CD1c-positive myeloid dendritic cell (primary cell): ENCODE results near the gene TBC1D10A.

Source experiments
- DNase-seq: peaks from one replicate; pipeline ENCODE4 v3.0.0-alpha.2; 2016; ENCODE audit errors: extremely low spot score

The TBC1D10A gene

DNA sequence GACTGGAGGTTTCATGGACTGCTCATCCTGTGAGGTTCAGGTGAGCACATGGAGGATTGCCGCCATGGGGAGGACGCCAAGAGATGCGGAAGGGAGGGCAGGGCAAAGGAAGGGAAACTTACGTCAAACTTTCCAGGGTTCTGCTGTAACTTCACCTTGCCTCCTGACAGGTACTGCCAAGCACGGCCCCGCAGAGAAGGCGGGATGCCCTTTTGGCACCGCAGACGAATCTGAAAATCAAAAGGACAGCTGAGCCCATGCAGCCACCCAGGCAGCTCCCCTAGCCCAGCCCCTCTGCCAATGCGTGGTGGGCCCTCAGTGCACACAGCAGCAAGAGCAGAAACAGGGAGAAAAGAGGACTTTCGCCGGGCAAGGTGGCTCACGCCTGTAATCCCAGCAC, 27.4 kb downstream of the TBC1D10A start:
- DNase-seq: no peak

- no peak for DNase-seq
These were observed 28.6 kb downstream of the TBC1D10A start for GRCh38 chr22:30297991-30298701.

DNA sequence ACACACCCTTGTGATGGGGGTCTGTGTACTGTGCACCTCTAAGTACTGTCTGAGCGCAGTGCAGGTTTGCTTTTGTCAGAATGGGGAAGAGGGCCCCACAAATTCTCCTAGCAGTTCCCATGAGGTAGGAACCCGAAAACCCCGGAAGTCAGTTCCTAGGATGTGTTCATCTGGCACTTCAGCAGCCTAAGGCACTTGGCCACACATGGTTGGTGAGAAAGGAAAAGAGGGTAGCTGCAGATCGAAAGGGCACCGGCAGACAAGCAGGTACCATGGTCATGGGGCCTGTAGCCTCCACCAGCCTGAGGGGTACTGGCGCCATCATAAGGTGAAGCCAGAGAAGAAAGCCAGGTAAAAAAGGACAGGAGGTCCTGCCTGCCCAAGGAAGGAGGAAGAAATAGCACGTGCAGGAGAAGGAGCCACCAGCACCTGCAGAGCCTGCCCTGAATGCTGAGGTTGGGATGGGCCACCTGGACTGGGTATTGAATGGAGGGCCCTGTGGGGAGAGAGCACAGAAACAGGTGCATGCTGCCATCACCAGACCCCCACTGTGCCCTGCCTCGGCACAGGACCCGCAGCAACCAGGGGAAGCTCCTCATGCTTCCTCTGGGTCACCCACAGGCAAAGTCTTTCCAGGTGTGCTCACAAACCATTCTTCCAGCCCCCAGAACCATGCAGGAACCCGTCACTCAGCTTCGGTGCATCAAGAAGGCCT, 29.3 kb downstream of the TBC1D10A start:
- DNase-seq: no peak

GRCh38 chr22:30296833-30297232, 29.9 kb downstream of the TBC1D10A start:
- DNase-seq: no peak

GRCh38 chr22:30296324-30296723, 30.4 kb downstream of the TBC1D10A start:
- DNase-seq: no peak

GRCh38 chr22:30295576-30295975, 31.2 kb downstream of the TBC1D10A start:
- no peak for DNase-seq

DNA sequence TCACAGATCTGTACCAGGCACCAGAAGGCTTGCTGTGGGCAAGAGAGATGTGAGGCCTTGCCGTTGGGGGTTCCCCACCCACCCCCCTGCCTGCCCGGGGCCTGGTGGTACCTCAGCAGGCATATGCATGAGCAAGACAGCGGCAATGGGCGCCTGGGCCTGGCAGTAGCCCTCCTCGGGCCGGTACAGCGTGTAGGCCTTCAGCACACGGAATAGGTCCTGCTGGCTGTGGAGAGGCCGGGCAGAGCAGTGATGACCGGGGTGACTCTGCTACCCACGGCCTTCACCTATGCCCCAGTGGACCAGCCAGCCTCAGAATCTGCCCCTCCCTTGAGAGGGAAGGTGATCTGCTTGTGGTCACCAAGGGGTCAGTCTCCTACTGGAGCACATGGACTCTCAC, 31.9 kb downstream of the TBC1D10A start:
- DNase-seq: no peak

- no peak for DNase-seq
These were observed 32.7 kb downstream of the TBC1D10A start for GRCh38 chr22:30294066-30294465.

DNA sequence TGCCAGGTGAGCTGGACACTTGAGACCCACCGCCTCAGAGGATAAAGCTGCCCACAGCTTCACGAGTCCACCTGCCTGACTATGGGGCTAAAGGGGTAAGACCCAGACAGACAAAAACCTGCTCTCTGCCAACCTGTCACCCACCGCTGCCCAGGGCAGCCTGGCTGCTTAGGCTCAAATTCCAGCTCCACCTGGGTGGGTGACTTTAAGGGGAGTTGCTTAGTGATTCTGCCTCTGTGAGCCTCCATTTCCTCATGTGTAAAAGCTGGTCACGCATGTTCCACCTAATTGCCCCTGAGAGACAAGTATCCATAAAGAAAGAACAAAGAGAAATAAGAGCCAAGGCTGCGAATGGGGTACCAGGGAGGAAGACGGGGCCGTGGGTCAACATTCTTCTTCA, 33.7 kb downstream of the TBC1D10A start:
- no peak for DNase-seq

- DNase-seq: no peak
These were observed 34.4 kb downstream of the TBC1D10A start for GRCh38 chr22:30292069-30292970.

DNA sequence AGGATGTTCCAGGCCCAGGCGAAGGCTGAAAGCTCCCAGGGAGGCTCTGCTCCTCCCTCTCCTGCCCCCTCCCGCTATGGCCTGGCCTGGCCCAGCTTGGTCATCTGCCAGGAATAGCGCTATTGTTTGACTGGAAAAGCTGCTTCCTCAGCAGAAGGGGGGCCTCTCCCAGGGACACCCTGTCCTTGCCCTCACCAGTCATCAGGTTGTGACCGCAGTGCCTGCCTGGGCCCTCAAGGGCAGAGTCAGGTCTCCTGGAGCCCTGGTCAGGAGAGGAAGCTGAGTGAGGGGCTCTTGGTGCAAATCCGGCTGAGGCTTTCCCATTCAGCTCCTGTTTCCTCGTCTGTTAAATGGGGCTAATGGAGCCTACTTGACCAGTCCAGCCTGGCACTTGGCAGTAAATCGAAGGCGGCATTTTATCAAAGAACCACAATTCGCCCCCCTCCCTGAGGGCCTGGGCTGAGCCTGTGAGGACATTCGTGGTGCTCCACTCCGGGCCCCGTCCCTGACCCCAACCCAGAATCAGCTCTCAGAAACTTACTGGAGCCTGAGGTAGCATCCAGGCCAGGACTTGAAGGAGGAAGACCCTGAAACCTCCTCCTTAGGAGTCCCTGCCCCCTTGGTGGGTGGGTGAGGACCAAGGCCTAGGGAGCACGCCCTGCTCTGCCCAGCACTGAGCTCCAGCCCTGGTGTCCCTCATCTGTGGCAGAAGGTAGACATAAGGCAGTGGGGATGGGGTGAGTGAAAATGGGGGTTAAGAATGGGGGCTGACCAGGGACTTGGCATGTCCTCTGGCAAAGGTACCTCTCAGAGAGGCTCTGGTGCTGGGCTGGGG, 35.5 kb downstream of the TBC1D10A start:
- no peak for DNase-seq

- no peak for DNase-seq
These were observed 36.2 kb downstream of the TBC1D10A start for GRCh38 chr22:30290342-30291057.

DNA sequence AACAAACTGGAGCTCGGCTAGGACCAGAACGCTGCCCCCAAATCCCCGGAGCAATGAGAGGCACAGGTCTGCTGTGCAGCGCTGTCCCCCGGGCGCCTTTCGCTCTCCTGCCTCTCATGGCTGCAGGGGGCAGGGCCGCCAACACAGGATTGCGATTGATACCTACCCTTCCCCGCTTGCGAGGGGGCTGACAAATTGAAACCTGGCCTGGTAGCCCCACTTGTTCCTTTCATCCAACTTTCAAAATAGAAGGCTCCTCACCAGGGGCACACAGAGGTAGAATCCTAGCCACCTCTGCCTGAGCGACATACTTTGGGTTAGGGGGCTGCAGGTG, 36.8 kb downstream of the TBC1D10A start:
- DNase-seq: no peak

DNA sequence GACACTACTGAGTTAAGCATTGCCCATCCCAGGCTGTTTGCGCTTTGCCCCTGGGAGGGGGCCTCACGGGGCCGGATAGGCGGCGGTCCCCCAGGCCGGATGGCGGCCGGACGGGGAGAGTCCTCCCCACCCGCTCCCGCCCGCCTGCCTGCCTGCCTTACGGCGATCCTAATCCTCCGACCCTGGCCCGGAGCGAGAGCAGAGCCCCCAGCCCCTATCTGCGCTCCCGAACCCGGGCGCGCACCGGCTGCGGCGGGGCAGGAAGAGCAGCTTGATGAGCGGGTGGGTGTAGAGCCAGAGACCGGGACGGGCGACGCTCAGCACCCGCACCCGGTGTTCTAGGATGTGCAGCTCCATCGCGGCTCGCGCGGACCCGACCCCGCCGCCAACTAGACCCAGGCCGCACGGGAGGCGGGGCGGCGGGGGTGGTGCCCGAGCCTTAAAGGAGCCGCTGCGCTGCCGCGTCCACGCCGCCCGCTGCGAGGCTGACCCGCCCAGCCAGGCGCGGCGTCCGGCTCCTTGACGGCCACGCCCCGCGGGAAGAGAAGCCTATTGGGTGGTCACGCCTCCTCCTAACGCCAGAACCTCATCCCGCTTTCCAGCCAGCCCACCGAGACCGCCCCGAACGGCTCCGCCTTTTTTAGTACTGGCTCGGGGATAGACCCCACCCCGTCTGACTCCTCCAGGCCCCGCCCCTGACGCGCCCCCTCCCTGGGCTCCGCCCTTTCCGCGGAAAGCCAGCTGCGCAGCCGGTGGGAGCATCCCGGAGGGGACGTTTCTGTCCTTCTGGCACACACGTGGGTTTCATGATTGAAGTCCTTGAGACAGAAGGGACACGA, 37.4 kb downstream of the TBC1D10A start, which contains the start of gene CASTOR1:
Gene CASTOR1, minus strand, starts transcription at position 365 of the 839 bp plus-strand sequence. Its CDS starts 8 bp downstream, at position 357.
- DNase-seq: peak; percentile 95

- no peak for DNase-seq
These were observed 38.2 kb downstream of the TBC1D10A start for GRCh38 chr22:30288419-30289140.

GRCh38 chr22:30287648-30288418, 38.9 kb downstream of the TBC1D10A start:
- peak; percentile 89 for DNase-seq

DNA sequence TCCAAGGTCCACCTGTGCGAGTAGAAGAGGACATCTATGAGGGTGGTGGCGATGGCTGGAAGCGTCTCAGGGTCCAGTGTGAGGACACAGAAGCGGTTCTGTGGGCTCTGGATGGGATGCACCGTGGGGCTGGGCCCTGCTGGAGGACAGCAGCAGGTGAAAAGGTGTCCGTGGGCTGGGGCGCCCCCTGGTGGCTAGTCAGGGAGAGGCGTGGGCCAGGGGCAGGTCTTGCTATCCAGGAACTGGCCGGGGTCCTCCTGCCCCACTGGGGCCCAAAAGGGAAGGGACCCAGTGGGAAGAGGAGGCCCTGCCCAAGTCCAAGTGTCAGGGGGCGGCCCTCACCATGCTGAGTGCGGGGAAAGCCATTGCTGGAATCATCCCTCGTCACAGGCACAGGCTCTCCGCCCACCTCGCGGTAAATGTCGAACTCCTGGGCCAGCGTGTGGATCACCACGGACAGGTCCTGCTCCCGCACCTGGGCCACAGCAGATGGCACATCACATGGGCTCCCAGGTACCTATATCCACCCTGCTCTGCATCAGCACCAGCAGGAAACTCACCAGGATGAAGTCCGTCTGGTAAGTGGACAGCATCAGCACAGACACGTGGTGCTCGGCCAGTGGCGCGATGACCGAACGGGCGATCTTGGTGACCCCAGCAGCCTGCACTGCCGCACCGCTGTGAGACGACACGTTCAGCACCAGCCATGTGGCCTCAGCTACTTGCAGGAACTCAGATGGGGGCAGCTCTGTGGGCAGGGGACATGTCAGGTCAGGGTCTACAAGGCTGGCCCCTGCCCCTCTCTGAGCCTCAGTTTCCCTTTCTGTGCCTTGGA, 39.7 kb downstream of the TBC1D10A start:
- peak; percentile 82 for DNase-seq

GRCh38 chr22:30286331-30286730, 40.4 kb downstream of the TBC1D10A start:
- DNase-seq: no peak
